RCC 7860 (cell line): Measurements from ENCODE around the gene PPP1R3F.
"Not testable (repeated sequence)": the region's sequence is repeated elsewhere in the genome, so short reads cannot be mapped to it uniquely, and the experiment has no call there.

ENCODE experiments used
- DNase-seq: peaks from one replicate; pipeline ENCODE4 v3.0.0-alpha.2; 2015; ENCODE audit warnings: low spot score
- FAIRE-seq: peaks from 2 replicates; lab custom pipeline; 2012; peaks lifted over from hg19 to GRCh38; lab: Jason Lieb, UNC

PPP1R3F gene

DNA sequence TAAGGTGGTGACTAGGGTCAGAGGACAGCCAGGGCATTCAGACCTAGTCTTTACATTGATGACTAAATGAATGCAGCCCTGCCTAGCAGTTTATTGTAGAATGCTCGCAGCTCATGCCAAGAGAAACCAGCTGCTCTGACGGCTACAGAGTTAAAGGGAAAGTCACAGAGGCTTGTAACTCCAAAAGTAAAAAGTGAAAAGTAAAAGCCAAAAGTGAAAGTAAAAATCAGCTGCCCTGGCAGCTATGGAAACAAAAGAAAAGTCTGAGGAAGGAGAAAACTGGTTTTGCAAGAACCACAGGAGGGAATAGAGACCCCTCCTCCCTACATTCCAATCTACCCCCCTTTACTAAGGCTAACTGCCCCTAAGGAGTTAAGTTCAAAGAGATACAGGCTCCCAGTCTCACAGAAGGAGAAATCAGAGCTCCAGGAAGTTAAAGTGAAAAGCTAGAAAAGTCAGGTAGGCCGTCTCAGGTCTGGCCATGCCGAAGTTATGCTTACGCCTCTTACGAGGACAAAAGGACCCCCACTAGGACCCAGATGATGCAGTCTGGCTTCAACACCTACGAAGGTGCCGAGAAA, 39.9 kb downstream of the PPP1R3F start:
- FAIRE-seq (peak; percentile 74), DNase-seq (no peak)

DNA sequence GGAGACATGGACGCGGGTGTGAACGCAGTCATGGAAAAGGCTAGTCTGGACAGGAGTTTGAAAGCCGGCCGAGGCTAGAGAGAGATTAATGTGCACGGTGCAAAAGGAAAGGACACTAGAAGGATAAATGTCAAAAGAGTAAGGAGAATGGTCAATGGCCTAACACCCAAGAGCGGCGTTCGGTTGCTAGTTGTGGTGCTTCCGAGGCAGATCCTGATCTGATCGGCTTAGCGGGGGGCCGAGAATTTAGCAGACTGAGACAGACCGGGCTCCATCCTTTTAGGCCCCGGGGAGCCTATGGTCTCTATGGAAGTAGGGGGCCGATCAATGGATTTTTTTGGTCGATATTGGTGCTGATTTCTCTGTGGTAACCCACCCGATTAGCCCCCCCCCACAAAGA, 40.8 kb downstream of the PPP1R3F start:
- no peak for FAIRE-seq
- no peak for DNase-seq

DNA sequence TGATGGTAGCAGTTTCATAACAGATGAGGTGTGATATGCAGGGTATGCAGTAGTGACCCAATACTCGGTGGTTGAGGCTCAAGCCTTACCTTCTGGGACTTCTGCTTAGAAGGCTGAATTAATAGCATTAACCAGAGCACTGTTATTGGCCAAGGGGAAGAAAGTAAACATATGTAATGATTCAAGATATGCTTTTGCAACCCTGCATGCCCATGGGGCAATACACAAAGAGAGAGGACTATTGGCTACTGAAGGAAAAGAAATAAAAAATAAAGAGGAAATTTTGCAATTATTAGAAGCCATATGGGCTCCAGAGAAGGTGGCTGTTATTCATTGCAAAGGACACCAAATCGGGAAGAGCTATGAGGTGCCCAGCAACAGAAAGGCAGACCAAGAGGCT, 42.6 kb downstream of the PPP1R3F start:
- FAIRE-seq (no peak), DNase-seq (no peak)

DNA sequence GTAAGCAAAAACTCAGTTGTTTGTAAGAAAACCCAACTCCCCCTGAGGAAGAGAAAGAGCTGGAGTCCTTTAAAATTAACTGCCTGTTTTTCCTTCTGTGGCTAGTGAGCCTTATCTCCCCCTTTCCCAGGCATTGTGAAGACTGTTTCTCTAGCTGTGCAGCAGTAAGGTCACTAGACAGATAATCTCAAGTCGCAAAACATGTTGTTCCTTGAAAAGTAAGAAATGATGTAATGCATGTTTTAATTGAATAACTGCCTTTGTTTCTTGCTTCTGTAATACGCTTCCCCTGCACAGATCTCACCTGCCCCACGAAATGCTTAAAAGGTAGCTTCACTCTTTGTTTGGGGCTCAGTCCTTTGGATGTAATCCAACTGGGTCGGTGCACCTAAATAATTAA, 46.5 kb downstream of the PPP1R3F start:
- no peak for DNase-seq
- FAIRE-seq, result no peak

DNA sequence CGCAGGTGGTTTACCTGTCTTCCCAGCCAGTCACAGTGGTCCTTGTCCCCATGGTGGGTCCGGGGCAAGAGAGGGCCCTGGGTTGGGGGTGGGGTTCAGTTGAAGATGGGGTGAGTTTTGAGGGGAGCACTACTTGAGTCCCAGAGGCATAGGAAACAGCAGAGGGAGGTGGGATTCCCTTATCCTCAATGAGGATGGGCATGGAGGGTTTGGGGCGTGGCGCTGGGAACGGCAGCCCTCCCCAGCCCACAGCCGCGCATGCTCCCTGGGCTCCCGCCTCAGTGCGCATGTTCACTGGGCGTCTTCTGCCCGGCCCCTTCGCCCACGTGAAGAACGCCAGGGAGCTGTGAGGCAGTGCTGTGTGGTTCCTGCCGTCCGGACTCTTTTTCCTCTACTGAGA, 52.1 kb downstream of the PPP1R3F start, which contains the start of gene GAGE12J:
Gene GAGE12J (plus strand): TSS at position 301 of the 400 bp plus-strand sequence. CDS start 1,157 bp downstream, outside the sequence.
- not testable (repeated sequence) for FAIRE-seq

DNA sequence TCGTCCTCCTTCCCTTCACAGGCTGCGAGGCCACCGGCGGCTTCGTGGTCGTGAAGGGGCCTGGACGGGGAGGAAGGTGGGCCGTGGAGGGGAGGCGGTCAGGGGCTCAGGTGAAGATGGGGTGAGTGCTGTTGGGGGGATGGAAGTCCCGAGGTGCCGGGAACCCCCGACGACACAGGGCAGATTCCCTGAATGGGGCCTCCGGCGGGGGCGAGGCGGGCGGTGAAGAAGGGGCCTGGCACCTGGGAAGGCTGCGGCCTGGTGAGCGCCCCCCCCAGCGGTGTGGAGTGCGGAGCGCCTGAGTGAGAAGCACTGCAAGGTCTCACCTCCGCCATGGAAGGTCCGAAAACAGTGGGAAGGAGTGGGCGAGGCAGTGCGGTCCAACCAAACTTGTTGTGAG, 52.7 kb downstream of the PPP1R3F start:
- not testable (repeated sequence) for FAIRE-seq

More for the DNA sequence above, 52.1 kb downstream of the PPP1R3F start, which contains the start of gene GAGE12J:
- not testable (repeated sequence) for DNase-seq

DNA sequence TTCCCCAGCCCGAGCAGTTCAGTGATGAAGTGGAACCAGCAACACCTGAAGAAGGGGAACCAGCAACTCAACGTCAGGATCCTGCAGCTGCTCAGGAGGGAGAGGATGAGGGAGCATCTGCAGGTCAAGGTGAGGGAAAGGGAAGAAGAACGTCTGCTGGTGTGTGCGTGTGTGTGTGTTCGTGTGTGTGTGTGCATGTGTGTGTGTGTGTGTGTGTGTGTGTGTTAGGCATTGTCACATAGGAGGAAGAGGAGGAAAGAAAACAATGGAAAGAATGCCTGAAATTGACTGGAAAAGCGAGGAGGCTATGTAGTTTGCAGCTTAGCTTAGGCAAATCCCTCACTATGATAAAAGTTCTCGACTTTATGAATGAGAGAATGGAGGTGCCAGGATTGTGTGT, 54.1 kb downstream of the PPP1R3F start:
- DNase-seq, FAIRE-seq: not testable (repeated sequence)

More for the DNA sequence above, 52.7 kb downstream of the PPP1R3F start:
- not testable (repeated sequence) for DNase-seq

DNA sequence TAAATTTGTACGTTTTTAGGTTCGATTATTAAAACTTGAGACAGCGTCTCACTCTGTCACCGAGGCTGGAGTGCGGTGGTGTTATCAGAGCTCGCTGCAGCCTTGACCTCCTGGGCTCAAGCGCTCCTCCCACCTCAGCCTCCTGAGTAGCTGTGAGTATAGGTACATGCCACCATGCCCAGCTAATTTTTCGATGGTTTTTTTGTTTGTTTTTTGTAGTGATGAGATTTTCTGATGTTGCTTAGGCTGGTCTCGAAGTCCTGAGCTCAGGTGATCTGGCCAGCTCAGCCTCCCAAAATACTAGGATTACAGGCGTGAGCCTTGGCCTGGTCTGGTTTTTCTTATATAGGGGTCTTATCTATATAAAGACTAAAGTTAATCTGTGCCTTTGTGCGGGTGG, 60.8 kb downstream of the PPP1R3F start:
- FAIRE-seq, DNase-seq: not testable (repeated sequence)

DNA sequence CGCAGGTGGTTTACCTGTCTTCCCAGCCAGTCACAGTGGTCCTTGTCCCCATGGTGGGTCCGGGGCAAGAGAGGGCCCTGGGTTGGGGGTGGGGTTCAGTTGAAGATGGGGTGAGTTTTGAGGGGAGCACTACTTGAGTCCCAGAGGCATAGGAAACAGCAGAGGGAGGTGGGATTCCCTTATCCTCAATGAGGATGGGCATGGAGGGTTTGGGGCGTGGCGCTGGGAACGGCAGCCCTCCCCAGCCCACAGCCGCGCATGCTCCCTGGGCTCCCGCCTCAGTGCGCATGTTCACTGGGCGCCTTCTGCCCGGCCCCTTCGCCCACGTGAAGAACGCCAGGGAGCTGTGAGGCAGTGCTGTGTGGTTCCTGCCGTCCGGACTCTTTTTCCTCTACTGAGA, 61.7 kb downstream of the PPP1R3F start, which contains the start of gene GAGE13:
Gene GAGE13 (plus strand): TSS at position 301 of the 400 bp plus-strand sequence. CDS start 1,156 bp downstream, outside the sequence.
- FAIRE-seq, DNase-seq: not testable (repeated sequence)

DNA sequence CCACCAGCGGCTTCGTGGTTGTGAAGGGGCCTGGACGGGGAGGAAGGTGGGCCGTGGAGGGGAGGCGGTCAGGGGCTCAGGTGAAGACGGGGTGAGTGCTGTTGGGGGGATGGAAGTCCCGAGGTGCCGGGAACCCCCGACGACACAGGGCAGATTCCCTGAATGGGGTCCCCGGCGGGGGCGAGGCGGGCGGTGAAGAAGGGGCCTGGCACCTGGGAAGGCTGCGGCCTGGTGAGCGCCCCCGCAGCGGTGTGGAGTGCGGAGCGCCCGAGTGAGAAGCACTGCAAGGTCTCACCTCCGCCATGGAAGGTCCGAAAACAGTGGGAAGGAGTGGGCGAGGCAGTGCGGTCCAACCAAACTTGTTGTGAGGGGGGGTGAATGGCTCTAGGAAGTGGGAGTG, 62.2 kb downstream of the PPP1R3F start:
- FAIRE-seq, DNase-seq: not testable (repeated sequence)
